Measurements from ENCODE around the gene CEMIP2. TPM values are rescaled to one million over a fixed set of nuclear protein-coding genes. Genes with fewer than 3 reads are reported as not detected.

The CEMIP2 gene
- total RNA-seq, 1 experiment from 2014 or later = 40.5 TPM

- peaks cover 2% of the 10 kb centered on the region for H3K36me3 Mint-ChIP-seq
These were observed 12.4 kb downstream of the CEMIP2 start for GRCh38 chr9:71755869-71756268.

More at GRCh38 chr9:71755869-71756268, 12.4 kb downstream of the CEMIP2 start:
- TF ChIP-seq AR (CRISPR knock-in tag; IDR thresholded peaks at IDR 0.05) (no peak), NFE2L1 (CRISPR knock-in tag; IDR thresholded peaks at IDR 0.05) (no peak), CTCF (IDR thresholded peaks at IDR 0.05) (no peak), ZNF281 (CRISPR knock-in tag; IDR thresholded peaks at IDR 0.05) (no peak), ZNF423 (CRISPR knock-in tag; IDR thresholded peaks at IDR 0.05) (no peak)
- TF ChIP-seq, protein P1, sequence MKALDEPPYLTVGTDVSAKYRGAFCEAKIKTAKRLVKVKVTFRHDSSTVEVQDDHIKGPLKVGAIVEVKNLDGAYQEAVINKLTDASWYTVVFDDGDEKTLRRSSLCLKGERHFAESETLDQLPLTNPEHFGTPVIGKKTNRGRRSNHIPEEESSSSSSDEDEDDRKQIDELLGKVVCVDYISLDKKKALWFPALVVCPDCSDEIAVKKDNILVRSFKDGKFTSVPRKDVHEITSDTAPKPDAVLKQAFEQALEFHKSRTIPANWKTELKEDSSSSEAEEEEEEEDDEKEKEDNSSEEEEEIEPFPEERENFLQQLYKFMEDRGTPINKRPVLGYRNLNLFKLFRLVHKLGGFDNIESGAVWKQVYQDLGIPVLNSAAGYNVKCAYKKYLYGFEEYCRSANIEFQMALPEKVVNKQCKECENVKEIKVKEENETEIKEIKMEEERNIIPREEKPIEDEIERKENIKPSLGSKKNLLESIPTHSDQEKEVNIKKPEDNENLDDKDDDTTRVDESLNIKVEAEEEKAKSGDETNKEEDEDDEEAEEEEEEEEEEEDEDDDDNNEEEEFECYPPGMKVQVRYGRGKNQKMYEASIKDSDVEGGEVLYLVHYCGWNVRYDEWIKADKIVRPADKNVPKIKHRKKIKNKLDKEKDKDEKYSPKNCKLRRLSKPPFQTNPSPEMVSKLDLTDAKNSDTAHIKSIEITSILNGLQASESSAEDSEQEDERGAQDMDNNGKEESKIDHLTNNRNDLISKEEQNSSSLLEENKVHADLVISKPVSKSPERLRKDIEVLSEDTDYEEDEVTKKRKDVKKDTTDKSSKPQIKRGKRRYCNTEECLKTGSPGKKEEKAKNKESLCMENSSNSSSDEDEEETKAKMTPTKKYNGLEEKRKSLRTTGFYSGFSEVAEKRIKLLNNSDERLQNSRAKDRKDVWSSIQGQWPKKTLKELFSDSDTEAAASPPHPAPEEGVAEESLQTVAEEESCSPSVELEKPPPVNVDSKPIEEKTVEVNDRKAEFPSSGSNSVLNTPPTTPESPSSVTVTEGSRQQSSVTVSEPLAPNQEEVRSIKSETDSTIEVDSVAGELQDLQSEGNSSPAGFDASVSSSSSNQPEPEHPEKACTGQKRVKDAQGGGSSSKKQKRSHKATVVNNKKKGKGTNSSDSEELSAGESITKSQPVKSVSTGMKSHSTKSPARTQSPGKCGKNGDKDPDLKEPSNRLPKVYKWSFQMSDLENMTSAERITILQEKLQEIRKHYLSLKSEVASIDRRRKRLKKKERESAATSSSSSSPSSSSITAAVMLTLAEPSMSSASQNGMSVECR (CRISPR knock-in tag; IDR thresholded peaks at IDR 0.05; ENCODE audit: borderline replicate concordance) = no peak
- no peak overlapping the region for H3K4me3 Mint-ChIP-seq
- no peaks in the 10 kb centered on the region for H3K9me3 Mint-ChIP-seq
- ATAC-seq (no peak), DNase-seq (ENCODE audit: low spot score) (no peak)
- POLR2A ChIA-PET = no interaction called here
- CTCF ChIA-PET = interaction anchor here (1.7 kb wide), 1 partner anchor 12 kb away, joined by 5 read pairs; the partner anchor contains the start of gene CEMIP2
- H3K27me3 Mint-ChIP-seq (ENCODE audit: low read depth) = no peaks in the 10 kb centered on the region; the same call in 1 of the 2 replicates
- no peak overlapping the region for H3K27ac Mint-ChIP-seq
- H3K4me1 Mint-ChIP-seq = peaks cover 87% of the 10 kb centered on the region
